Measurements from ENCODE around the gene GABBR2.

Gene GABBR2

DNA sequence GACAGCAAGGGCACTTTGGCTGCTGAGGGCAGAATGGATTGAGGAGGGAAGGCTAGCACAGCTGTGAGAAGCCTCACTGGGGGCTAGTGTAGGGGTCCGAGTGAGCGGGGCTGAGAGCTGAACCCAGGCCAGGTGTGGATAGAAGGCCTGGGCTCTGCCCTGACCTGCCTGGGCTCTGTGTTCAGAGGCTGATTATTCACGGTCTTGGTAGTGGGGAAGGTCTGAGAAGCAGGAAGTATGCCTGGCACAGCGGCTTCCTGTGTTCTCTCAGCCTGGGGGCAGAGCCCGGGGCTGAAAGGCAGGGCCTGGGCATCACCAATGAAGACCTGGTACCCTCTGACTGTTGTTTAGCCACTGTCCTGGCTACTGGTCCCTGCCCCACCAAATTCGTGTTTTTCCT is 316.9 kb downstream of the GABBR2 start:
- no peak for TF ChIP-seq CTCF (IDR thresholded peaks at IDR 0.05; ENCODE audit: borderline replicate concordance, insufficient read depth, low read depth, low read length)
- no peak overlapping the region for H3K4me3 ChIP-seq (ENCODE audit: low read depth, low read length)

DNA sequence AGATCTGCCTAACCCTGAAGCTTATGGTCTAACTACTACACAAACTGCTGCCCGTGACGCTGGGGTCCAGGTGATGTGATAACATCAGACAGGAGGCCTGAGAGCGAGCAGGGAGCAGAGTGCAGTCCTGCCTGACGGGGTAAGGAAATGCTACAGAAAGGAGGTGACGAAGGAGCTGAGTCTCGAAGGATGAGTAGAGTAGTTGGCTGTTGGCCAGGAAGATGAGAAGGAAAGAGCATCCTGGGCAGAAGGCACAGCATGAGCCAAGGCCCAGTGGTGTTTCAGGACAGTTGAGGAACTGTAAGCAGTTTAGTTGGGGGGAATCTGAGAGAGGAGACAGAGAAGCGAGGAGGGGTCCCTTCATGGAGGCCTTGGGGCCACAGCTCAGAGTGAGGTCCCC is 317.3 kb downstream of the GABBR2 start:
- TF ChIP-seq CTCF (IDR thresholded peaks at IDR 0.05; ENCODE audit: borderline replicate concordance, insufficient read depth, low read depth, low read length), result no peak
- H3K4me3 ChIP-seq (ENCODE audit: low read depth, low read length), result no peak overlapping the region

GRCh38 chr9:98385751-98386150 is 323.0 kb downstream of the GABBR2 start:
- H3K4me3 ChIP-seq (ENCODE audit: low read depth, low read length), result no peak overlapping the region
- no peak for TF ChIP-seq CTCF (IDR thresholded peaks at IDR 0.05; ENCODE audit: borderline replicate concordance, insufficient read depth, low read depth, low read length)

GRCh38 chr9:98383758-98384157 is 325.0 kb downstream of the GABBR2 start:
- TF ChIP-seq CTCF (IDR thresholded peaks at IDR 0.05; ENCODE audit: borderline replicate concordance, insufficient read depth, low read depth, low read length), result peak; percentile 13; the same call in 1 of the 2 replicates
- no peak overlapping the region for H3K4me3 ChIP-seq (ENCODE audit: low read depth, low read length)

DNA sequence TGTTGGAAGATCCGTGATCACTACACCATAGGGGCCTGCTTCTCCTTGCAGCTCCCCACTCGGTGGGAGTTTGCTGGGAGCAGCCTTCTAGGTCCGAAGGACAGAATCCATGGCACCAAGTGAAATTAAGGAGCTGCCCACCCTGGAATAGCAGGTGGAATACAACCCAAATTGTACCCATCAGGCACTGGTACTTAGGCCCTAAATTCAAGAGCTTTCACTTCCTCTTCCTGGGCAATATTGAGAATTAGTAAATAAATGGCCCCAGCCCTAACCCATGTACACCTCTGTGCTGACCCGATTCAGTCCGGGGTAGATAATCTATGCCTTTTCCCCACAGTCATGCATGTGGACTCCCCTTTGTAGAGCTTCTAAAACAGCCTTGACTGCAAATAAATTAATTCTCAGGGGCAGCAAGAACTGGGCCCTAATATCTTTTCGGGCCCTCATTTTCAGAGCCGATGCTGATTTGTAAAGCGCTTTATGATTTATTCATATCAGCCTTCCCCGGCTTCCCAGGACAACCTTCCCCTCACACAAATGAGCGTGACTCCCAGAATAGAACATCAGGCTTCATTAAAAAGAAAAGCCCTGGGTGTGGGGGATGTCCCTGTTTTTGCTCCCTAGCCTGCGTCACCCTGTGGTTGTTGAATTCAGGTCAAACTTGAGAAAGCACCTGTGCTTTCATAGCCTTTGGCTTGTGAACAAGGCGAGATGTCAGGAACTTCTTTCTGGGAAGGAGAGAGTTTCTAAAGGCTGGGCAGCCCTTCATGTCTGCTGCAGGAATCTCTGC is 327.2 kb downstream of the GABBR2 start:
- H3K4me3 ChIP-seq (ENCODE audit: low read depth, low read length), result no peak overlapping the region
- no peak for TF ChIP-seq CTCF (IDR thresholded peaks at IDR 0.05; ENCODE audit: borderline replicate concordance, insufficient read depth, low read depth, low read length)

DNA sequence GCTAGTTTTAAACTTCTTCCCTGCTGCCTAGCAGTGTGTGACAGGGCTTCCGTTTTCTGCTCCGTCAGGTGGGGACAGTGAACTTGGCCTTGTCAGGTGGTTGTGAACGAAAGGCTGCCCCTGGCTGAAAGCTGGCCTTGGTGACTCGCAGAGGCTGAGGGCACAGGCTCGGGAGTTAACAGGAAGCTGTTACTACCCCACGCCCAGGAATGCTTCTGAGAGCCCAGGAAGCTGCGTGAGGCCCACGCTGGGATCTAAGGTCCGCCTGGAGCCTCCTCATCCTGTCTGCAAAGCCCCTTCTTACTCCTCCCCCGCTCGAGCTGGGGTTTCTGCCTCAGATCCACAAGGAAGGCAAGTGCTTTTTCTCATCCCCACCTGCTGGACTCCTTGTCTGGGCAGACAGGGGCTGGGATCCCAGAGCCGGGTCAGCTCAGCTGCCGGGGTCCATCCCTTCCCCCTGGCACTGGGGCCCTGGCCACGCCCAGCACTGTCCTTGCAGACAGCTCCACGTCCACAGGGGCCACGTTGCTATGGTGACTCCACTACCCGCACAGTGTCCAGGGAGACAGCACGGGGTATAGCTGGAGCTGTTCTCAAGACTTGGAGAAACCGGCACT is 328.6 kb downstream of the GABBR2 start:
- no peak overlapping the region for H3K4me3 ChIP-seq (ENCODE audit: low read depth, low read length)

More for the DNA sequence above, 328.6 kb downstream of the GABBR2 start:
- no peak for TF ChIP-seq CTCF (IDR thresholded peaks at IDR 0.05; ENCODE audit: borderline replicate concordance, insufficient read depth, low read depth, low read length)

Data from GM12875 (cell line).